ENCODE results near the gene BMERB1.
"Not testable (repeated sequence)": the region's sequence is repeated elsewhere in the genome, so short reads cannot be mapped to it uniquely, and the experiment has no call there.

Gene BMERB1

DNA sequence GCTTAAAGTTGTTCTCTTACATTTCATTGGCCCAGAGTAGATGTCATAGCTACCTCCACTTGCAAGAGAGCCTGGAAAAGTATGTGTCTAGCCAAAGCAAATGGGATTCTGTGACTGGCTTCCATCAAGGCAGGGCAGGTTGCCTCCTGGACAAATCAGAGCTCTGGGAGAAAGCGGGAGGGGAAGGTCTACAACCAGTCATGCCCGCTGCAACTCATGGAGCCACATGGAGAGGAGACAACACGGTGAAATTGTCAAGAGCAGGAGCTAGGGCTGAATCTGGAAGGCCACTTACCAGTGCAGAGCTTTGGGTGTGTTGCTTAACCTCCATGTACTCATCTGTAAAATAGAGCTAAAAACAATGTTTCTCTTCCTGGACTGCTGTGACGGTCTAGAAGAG lies 124.8 kb downstream of the BMERB1 start:
- DNase-seq (ENCODE audit: low spot score): no peak

DNA sequence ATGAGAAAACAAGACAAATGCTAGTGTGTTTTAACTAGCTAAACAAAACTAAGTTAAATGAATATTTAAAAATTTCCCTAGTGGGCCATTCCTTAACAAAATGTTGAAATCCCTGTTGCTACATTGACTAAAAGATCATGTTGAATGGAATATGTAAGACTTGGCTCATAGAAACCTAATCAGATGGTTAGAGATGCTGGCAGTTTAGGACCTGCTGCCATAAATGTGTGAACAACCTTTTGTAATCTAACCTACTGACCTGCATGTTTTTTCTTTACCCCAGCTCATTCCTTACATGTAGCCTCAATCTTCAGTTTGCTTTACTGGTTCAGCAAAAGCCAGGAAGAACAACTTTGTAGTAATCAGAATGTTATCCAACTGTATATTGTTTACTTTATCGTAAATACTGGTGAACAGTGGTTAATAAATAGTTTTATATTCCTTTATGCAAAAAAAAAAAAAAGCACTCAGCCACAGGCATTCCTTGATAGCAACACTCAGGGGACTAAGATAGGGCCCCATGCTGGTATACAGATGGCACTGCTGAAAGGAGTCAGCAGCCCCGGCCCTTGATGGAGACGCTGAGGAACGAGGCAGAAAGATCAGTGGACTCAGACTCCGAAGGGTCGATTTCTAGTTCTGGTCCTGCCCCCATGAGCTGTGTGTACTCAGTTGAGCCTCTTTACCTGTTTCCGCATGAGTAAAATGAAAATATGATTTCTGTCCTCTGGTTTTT lies 130.4 kb downstream of the BMERB1 start:
- no peak for DNase-seq (ENCODE audit: low spot score)

DNA sequence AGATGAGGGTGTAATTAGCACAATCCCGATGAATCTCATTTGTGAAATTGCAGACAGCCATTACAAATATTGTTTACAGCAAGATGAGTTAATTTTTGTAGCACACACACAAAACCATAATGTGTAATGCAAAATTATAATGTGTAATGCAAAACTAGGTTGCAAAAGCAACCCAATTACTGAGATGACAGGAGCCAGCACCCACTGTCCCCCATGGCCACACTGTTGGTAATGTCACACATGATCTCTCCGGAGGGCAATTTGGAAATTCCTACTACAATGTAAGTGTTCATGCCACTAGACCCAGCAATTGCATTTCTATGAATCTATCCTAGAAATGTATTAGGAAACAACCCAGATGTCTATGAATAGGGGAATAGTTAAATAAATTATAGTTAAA lies 131.7 kb downstream of the BMERB1 start:
- DNase-seq (ENCODE audit: low spot score): no peak

GRCh38 chr16:15567823-15568222 lies 133.4 kb downstream of the BMERB1 start:
- DNase-seq (ENCODE audit: low spot score): no peak

DNA sequence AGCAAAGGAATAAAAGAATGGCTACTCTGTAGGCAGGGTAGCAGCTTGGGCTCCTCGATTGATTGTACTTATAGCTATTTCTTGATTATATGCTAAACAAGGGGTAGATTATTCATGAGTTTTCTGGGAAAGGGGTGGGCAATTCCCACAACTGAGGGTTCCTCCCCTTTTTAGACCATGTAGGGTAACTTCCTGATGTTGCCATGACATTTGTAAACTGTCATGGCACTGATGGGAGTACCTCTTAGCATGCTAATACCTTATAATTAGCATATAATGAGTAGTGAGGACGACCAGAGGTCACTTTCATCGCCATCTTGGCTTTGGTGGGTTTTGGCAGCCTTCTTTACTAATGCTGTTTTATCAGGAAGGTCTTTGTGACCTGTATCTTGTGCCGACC lies 136.3 kb downstream of the BMERB1 start:
- DNase-seq (ENCODE audit: low spot score): not testable (repeated sequence)

DNA sequence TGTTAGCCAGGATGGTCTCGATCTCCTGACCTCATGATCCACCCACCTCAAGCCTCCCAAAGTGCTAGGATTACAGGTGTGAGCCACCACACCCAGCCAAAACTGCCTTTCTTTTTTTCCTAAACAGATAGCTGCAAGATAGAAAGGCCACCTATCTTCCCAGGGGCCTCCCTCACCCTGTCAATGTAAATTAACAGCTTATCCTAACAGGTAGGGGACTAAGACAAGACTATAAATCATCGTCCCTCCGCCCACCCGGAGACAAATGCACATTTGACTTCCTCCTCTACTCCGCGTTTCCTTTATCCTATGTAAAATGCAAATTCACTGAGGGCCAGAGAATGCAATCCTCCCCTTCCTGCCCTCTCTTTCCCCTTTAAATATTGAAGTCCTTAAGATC lies 137.2 kb downstream of the BMERB1 start:
- no peak for DNase-seq (ENCODE audit: low spot score)

DNA sequence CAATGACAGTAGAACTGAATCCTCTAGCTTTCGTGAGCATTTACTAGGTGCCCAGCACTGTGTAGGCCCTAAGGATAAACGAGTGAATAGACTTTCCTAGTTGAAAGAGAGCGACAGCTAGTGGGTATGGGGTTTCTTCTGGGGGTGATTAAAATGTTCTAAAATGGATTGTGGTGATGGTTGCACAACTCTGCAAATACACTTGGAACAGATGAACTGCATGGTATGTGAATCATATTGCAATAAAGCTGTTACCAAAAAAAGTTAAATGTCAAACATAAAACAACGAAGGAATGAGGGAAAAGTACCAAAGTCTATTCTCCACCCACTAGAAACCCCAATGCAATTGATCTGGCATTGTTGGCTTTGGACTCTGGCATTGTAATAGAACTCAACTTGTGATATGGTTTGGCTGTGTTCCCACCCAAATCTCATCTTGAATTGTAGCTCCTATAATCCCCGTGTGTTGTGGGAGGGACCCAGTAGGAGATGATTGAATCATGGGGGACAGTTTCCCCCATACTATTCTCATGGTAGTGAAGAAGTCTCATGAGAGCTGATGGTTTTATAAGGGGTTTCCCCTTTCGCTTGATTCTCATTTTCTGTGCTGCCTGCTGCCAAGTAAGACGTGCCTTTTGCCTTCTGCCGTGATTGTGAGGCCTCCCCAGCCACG lies 138.1 kb downstream of the BMERB1 start:
- peak; percentile 68 for DNase-seq (ENCODE audit: low spot score)

GRCh38 chr16:15573274-15573895 lies 139.0 kb downstream of the BMERB1 start:
- DNase-seq (ENCODE audit: low spot score): no peak

- not testable (repeated sequence) for DNase-seq (ENCODE audit: low spot score)
Observed at GRCh38 chr16:15573896-15574613, 139.7 kb downstream of the BMERB1 start.

DNA sequence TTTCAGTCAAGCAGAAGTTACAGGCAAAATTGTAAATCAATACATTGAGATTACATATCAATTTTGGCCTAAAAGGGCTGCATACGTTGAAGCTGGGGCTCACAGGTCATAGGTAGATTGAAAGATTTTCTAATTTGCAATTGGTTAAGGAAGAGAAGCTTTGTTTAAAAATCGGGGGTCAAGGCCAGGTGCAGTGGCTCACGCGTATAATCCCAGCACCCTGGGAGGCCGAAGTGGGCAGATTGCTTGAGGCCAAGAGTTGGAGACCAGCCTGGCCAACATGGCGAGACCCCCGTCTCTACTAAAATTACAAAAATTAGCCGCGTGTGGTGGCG lies 140.2 kb downstream of the BMERB1 start:
- no peak for DNase-seq (ENCODE audit: low spot score)

DNA sequence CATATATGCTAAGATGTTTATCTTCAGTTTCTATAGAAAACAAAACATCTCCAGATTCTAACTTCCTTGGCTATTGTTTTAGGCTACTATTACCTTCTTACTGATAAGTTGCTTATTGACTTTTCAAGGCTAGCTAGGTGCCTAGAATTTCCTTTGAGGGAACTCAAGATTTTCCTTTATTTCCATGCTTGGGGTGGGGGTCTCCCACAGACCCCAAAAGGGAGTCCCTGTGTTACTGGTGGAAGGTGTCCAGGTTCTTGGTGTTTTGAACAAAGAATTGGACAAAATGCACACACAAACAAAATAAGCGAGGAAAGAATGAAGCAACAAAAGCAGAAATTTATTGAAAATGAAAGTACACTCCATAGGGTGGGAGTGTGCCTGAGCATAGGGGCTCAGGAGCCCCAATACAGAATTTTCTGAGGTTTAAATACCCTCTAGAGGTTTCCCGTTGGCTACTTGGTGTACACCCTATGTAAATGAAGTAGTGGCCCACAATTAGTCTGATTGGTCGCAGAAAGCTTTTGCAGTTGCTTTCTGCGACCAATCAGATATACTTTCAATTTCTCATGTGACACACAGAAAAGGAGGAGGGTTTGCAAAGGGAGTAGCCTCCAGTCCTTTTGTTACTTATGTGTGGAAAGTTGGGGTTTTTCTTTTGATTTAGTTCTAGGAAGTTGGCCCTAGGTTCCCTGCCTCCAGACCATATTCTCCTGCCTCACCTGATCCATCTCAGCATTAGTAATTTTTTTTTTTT lies 141.1 kb downstream of the BMERB1 start:
- DNase-seq (ENCODE audit: low spot score): no peak

DNA sequence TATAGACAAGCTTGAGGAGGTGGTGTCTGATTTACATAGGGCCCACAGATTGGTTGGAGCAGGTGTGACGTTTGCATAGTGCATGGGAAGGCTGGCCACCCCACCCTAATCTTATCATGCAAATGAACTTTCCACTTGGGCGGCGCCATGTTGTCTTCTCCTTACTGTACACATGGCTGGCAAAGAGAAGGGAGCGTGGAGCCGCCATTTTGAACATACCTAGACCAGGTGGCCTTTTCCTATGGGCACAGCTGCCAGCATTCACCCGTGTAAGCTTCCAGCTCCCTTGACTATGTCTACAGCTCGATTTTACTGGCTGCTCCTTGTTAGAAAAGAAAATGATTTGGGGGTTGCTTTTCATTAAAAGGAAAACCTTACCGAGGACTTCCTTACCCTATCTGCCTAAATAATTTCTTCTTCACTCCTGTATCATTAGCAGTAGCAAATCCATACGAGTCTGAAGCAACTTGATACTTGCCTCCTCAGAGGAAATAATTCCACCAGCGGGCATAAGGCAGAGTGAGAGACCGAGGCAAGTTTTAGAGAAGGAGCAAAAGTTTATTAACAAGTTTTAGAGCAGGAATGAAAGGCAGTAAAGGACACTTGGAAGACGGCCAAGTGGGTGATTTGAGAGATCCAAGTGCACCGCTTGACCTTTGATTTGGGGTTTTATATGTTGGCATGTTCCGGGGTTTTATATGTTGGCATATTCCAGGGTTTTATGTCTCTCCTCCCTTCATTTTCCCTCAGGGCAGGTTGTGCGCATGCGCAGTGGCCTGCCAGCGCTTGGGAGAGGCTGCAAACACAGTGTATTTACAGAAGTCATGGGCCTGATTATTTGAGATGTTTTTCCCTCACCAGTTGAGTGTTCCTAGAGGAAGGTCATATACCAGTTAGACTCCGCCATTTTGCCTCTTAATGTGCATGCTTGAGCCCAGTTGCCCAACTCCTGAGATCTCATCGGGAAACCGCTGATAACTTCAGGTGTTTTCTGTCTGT lies 142.9 kb downstream of the BMERB1 start:
- no peak for DNase-seq (ENCODE audit: low spot score)

DNA sequence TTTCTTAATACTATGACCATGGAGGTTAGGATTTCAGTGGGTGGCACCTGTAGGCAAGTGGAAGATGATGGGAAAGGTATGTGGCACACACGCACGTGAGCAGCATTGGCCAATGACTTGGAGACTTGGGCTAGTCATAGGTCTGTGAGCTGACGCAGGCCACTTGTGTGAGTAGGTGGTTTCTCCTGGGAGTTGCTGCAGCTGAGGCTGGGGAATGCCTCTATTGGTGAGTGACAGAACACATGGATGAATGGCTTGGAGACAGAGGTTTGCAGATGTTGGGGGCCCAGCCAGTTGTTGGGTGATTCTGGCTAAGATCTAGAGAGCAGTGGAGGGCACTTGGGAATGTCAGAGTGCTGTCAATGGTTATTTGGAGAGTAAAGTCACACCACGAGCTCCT lies 144.4 kb downstream of the BMERB1 start:
- no peak for DNase-seq (ENCODE audit: low spot score)

DNA sequence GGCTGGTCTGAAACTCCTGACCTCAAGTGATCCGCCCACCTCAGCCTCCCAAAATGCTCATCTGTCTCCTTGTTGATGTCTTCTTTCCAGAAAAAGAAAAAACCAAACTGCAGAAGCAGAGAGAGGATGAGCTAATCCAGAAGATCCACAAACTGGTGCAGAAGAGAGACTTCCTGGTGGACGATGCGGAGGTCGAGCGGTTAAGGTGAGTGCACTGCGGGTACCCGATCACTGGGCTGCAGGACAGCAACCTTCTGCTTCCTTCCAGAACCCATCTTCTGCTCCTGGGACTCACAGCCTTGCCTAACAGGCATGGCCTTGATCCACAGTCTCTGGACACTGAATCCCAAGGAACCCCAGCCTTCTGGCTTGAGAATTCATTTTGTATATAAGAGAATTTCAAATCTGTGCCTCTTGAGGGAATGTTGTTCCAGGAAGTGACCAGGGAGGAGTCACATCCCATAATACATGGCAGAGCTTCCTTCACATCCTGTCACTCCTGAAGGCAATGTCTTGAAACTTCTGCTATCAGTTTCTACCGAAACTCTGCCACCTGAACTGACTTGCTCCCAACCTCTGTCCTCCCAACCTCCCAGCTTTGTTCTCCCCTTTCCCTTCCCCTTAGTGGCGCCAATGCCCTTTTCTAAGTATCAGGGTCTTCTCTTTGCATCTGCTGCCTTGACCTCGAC lies 146.9 kb downstream of the BMERB1 start:
- DNase-seq (ENCODE audit: low spot score): no peak

DNA sequence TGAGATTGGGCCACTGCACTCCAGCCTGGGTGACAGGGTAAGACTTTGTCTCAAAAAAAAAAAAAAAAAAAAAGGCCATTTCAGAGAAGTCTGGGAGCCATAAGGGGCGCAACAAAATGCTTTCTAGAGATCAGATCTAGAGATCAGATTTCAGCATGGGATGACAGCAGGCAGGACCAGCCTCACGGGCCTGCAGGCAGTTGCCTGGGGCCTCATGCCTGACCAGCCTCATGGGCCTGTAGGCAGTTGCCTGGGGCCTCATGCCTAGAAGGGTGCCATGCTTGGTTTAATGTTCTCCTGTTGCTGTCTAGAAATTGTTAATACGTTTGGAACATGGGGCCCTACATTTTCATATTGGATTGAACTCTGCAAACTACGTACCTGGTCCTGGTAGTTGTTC lies 149.1 kb downstream of the BMERB1 start:
- no peak for DNase-seq (ENCODE audit: low spot score)

GRCh38 chr16:15585956-15586355 lies 151.6 kb downstream of the BMERB1 start:
- no peak for DNase-seq (ENCODE audit: low spot score)

- DNase-seq (ENCODE audit: low spot score): no peak
Observed at GRCh38 chr16:15586716-15587115, 152.3 kb downstream of the BMERB1 start.

DNA sequence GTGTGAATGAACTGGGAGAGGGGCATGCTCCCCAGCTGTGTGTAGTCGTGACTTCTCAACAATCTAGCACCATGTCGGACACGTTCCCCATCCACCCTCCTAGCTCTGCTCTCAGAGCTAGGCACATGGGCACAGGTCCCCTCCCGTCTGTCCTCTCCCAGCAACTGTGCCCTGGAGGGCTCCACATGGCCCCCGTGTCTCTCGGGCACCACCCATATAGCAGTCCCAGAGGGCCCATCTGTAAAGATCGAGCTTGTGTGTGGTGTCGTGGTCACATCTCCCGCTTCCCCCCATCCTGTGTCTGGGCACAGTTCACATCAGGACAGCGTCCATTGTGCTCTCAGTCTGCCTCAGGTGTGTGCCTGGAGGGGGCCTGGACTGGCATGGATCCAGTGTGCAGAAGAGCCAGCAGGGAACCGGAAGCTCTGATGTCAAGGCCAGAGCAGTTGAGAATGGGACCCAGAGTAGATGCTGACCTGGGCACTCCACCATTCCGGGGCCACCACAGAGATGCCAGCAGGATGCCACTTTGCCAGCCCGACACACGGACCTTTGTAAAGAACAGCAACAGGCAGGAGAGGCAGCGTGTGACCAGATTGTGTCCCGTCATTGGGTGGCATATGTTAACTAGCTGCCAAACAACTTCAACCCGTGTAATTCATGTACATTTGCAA lies 152.9 kb downstream of the BMERB1 start:
- DNase-seq (ENCODE audit: low spot score): no peak

- no peak for DNase-seq (ENCODE audit: low spot score)
Observed at GRCh38 chr16:15592324-15592723, 157.9 kb downstream of the BMERB1 start.

DNA sequence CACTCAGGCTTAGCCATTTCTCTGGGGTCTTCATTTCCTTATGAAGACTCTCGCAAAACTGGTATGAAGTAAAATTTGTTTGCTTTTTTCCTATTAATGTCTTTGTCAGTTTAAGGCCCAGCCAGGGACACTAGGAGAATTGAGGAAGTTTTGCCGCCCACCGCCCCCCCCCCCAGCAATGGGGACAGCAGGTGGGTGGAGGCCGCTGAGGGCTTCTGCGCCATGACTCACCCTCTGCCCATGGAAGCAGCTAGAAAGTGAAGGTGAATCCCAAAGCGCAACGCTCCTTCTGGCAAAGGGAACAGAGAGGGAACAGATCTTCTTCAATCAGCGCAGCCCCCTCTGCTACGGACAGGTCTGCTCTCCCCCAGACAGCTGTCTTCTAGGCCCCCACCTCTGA lies 158.8 kb downstream of the BMERB1 start:
- DNase-seq (ENCODE audit: low spot score): no peak

All from AG08395 (cell line).